HG02870 (cell line): ENCODE results near the gene CETN2.
"Not testable (repeated sequence)": the region's sequence is repeated elsewhere in the genome, so short reads cannot be mapped to it uniquely, and the experiment has no call there.

ENCODE experiments used
- ATAC-seq: cut with Tn5 transposase; IDR thresholded peaks from one replicate; pipeline ENCODE4 v1.9.1; 2021; ENCODE audit warnings: mild to moderate bottlenecking, moderate library complexity; ENCODE audit not compliant: unreplicated experiment

Gene CETN2

DNA sequence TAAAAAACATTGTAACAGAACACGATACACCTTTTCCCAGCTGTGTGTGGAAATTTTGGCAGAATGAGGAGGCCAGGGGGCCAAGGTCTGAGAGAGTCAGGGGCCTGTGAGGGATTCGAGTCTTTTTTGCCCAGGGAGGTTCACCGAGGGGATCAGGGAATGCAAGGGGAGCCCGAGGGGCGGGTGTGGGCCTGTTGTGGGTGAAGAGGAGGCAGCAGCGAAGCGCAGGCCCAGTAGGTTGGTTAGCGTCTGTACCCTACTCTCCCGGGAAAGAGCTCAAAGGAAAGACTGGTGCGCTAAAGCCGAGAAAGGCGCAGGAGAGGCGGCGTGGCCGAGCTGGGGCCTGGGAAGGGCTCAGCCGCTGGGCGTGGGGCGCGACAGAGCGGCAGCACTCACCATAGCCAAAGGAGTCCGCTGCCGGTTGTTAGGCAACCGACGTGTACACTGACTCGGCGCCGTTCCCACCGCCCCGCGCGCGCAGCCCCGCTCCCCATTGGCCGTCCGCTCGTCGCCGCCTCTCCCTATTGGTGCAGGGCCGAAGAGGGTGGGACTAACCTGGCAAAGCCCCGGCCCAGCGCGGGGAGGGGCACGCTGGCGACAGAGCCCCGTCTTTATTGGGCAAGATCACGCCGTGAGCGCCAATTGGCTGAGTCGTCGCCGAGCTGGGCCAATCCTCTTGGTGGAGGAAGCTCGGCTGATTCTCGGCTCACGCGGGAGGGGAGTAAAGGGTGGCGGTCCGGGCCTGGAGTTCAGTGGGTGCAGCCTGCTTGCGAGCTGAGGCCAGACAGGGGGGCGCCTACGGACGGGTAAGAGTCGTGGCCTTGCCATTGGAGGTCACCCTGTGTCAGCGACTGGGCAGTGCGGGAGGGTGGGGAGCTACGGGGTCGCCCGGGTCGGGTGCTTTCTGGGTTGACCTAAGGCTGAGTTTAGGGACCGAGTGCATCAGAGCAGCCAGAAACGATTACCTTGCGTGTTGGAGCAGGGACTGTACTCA is at the start of gene CETN2, which contains the start of gene NSDHL:
TSS of gene CETN2 (minus strand) at position 446 of the 994 bp plus-strand sequence. CDS start at position 399, 47 bp downstream.
TSS of gene NSDHL (plus strand) at position 752 of the 994 bp plus-strand sequence. CDS start 15,262 bp downstream, outside the sequence.
- ATAC-seq: peak; percentile 98

DNA sequence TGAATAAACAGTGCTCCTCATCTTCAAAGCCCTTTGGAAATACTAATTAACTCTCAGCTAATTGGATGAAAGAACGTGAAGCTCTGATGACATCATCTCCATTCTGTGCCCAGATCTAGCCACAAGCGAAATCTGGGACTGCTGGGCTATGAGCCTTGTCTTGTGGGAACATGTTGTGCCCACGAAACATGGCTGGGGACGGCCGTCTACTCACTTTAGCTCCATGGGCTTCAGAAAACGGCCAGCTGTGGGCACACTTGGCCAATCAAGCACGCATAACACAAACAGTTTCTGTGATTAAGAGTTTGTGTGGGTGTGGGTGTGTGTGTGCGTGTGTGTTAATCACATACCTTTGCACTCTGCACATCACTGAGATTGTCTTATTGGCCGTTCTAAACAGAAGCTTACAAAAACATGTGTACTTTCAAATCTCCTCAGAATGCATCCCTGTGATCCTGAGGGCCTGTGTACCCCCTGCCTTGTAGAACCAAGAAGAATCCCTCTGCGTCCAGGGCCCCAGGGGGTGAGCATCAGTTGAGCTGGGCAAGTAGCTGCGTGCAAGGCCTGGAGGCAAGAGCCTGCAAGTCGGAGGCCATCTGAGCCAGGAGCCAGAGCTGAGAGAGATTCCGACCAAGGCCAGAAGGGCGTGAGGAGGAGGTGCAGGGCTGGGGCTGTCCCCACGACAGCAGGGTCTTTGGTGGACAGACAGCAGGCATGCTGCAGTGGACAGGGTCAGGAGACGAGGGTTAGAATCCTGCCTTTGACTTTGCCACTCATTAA is 48.6 kb upstream of the CETN2 start:
- no peak for ATAC-seq

DNA sequence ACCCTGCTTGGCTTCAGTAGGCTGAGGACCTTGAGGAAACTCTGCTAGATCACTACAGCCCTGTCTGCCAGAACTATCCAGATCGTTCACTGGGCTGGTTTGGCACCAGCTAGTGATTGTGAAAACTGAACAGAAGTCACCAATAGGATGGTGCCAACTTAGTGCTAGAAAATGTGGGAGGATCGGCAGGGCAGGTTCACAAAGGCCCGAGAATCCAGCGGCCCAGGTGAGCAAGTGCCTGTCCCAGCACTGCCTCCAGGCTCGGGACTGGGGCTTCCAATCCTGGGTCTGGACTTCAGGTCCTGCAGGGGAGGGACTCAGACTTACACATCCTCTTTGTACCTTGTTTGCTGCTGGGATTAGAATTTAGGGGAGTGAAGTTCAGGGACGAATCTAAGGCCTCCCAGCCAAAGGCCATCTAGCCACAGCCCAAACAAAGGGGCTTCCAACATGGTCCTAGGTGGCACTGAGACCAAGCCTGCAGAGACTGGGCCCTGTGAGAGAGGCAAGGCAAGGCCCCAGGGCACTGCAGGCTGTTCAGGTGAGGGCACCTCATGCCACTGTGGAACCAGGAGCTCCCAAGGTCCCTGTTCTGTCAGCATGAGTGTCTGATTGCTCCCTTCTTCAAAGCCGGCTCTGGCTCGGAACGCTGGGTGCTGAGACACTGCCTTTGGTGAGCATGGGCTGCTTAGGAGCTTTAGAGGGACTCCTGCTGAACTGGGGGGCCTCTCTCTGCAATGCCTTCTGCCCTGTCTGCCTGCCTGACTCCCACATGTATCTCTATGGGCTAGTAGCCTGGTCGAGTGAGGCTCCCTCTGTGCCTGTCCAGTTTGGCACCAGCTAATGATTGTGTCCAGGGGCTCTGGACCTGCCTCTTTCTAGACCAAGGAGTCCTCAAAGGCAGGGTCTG is 46.6 kb upstream of the CETN2 start:
- no peak for ATAC-seq

DNA sequence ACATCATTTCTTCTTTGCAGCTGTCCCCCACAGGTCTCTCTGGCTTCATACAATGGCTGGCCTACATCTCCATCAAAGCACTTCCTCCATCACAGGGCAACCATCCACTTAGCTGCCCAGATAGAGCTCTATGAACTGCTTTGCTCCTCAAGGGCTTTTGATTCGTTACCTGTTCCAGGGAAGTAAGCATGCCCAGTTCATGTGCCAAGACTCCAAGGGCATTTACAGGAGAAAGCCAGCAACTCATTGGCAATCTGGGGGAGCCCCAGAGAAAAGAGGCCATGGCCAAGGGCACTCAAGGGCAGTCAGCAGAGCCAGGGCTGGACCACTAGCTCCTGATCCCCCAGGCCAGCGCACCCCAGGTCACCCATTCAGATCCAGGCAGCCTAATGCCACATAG is 42.8 kb upstream of the CETN2 start:
- ATAC-seq: no peak

DNA sequence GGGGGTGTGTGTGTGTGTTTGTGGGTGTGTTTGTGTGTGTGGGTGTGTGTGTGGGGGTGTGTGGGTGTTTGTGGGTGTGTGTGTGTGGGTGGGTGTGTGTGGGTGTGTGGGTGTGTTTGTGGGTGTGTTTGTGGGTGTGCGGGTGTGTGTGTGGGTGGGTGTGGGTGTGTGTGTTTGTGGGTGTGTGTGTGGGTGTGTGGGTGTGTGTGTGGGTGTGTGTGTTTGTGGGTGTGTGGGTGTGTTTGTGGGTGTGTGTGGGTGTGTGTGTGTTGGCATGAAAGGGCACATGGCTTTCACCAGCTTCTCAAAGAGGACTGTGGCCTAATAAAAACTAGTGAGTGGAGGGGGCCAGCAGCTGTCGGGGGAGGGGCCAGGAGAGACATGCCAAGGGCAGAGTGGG is 42.0 kb upstream of the CETN2 start:
- ATAC-seq: no peak

DNA sequence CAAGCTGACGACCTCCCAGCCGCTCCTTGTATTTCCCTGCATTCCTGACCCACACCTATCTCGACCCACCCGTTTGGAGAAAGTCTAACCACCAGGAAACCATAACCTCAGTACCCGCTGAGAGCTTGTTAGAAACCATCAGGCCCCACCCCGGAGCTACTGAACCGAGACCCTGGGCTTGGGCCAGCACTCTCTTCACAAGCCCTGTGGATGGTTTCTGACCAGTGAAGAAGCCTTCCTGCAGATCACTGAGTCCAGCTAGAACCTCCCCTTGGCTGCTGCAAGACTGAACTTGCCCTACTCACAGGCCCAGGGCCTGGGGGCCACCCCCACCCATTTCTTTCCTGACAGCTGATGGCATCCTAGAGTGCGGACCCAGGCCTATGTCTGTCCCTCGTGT is 40.7 kb upstream of the CETN2 start:
- ATAC-seq: no peak

DNA sequence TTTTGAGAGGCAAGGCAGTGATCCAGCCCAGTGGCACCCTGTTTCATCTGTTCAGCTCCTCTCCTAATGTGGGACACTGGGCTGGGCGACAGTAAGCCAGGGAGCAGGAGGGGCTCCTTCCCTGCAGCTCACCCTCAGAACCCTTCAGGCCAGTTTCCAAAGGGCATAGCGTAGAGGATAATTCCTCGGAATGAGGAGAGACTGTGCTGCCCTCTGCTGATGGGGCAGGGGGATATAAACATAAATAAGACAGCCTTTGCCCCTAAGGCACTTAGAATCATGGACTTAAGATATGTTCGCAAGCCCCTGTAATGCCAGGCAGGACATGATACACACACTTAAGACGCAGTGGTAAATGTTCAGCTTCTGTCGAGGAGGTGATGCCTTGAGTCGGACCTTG is 39.4 kb upstream of the CETN2 start:
- ATAC-seq: no peak

DNA sequence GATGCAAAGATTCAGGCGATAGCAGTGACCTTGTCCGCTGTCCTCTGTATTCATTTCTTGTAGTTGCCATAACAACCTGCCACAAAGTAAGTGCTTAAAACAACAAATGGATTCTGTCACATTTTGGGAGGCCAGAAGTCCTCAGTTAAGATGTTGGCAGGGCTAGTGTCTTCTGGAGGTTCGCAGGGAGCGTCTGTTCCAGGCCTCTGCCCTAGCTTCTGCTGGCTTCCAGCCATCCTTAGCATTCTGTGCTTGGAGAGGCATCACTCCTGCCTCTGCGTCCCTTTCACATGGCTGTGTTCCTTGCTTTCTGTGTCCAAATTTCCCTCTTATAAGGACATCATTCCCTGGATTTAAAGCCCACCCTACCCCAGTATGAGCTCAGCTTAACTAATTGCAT is 35.8 kb upstream of the CETN2 start:
- ATAC-seq: no peak

DNA sequence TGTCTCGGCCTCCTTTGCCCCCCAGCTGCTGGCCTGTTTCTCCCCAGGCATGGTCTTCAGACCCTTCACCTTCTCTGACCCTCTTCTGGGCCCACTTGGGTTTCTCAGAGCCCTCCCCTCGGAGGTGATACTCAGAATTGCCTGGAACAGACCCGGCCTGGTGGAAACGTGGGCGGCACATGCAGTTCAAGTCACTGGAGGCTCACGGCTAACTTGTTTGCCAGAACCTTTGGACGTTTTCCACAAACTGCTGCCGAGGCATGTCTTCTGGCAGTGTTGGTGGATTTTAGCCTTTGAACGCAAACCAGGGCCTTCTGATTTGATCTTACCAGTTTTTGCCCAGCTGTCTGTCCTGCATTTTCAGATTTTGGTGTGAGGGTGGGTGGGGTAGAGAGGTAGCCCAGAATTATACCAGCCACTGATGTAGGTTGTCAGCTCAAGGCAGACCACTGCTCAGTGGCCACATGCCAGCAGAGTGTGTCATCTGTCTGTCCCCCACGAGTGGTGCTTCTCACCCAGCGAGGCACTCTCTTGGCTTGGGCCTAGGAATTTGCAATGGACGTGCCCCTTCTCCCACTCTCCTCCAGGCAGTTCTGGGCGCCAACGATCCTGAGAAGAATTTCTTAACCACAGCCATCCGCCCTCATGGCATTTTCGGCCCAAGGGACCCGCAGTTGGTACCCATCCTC is 34.8 kb upstream of the CETN2 start:
- no peak for ATAC-seq

DNA sequence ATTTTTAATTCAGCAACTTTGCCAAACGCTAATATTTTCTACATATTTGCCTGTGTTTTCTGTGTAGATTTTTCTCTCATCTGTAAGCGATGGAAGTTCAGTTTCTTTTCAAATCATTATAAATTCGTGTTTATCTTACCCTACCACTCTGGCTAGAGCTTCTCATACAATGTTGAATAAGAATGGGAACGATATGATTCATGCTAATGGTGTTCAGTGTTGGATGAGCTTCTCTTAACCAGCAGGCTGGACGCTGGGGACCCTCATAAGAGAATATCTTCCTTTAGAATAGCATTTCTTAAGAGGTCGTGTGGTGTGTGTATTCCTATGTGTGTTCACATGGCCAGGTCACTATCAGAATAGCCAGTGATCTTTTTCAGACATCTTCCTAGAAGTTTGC is 31.3 kb upstream of the CETN2 start:
- no peak for ATAC-seq

DNA sequence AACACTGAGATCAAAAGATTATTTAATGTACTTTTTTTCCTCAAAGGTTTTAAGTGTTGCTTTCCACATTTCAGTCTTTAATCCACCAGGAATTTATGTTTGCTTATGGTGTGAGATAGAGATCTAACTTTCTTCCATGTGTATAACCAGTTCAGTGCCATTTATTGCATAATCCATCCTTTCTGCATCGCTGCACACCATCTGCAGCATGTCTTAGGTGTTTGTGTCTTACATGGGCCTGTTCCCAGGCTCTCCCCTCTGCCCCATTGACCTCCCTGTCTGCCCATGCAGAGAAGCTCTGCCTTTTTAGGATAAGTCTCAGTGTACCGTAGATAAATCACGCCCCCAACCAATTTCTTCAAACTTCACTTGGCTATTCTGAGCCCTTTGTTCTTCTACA is 30.6 kb upstream of the CETN2 start:
- no peak for ATAC-seq

DNA sequence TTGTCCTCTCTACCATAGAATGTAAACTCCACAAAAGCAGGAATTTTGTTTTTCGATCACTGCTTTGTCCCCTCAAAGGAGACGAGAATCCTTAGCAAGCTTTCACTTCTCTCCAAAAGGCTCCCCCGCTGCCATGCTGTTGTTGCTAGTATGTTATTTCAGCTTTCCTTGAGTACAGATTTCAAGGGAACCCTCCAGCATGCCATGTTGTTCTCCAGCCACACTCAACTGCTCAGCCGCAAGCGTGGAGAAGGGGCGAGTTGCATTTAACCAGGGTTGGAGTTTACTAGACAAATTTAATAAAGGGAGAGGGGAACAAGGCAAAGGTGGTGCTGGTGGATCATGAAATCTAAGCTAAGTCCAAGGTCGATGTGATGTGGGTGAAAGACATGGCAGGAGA is 23.4 kb upstream of the CETN2 start:
- no peak for ATAC-seq

DNA sequence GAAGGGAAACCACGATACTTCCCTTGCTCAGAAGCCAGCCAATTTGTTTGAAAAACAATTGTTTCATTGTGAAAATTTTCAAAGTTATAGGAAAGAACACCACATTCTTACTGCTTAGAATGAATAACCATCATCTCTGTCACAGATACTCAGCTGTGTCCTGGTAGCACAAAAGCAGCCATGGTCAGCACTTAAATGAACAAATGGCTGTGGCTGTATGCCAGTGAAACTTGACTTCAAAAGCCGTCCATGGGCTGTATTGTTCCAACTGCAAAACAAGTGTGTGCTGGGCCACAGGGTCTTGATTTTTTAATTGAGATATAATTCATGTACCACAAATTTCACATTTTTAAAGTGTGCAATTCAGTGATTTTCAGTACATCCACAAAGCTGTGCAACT is 19.9 kb upstream of the CETN2 start:
- ATAC-seq: no peak

DNA sequence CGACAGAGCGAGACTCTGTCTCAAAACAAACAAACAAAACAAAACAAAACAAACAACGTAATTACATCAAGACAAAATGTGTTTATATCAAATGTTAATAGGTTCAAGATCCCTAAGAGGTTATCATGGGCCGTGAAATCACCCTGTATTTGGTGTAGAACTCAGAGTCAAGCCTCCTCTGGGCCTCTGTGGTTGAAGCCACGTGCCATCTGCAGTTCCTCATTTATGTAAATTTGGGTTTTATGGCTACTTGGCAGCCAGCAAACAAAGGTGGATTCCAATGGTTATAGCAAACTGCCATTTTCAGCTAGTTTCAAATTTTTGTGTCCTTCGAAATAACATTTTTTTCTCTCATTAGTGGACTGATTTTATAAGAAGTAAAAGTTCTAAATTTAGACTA is 16.7 kb upstream of the CETN2 start:
- ATAC-seq: no peak

DNA sequence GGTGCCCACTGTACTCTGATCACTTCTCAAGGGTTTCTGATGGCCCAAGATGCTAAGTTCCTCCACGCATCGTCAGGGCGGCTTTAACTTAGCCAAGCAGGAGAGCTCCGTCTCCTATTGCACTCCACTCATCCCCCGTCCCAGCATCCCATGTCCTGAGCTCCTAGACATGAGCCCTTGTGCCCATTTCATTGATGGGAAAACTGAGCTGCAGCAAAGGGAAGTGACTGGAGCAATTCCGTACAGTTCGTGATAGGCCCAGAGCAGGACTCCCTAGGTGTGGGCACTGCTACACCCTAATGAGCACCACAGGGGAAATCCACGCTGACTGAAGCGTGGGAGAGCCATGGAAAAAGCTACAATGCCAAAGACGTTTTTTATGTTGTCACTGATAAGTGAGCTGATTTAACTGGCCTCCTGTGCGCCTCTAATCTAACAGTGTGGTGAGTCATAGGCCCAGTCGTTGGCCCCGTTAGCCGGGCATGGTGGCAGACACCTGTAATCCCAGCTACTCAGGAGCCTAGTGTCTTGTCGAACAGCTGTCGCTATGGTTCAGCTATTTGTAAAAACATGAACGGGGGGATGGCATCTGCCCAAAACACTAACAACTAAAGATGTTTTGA is 15.2 kb upstream of the CETN2 start:
- no peak for ATAC-seq

DNA sequence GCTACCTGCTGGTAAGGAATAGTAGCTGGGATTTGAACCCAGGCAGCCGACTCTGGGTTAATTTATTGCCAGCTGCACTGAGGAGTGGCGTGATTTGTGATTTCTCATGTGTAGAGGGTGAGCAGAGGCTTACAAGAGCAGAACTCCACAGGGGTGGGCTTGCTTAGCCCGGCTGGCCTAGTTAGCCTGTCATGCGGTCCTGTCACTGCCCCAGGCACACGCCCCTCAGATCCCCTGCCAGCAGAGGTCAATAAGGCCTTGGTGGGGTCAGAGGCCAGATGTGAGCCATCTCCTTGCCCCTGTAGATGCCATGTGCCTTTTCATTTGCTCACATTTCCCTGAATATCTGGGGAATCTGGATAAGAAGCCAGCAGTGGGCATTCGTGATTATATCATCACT is 13.7 kb upstream of the CETN2 start:
- ATAC-seq: no peak

DNA sequence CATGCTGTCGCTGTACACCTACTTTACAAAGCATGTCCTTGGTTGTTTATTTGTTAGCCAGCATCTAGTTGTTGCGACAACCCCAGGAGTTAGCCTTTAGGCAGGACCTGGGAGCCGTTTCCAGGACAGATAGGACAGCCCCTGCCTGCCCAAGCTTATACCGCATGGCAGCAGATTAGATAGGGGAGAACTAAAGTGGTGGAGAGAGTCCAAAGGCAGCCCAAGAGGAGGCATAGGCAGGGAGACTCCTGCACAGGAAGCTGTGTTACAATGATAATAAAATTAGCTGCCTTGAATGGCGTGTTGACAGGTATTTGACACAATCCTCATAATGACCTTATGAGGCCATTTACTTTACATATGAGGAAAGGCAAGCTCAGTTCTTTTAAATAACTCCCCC is 13.3 kb upstream of the CETN2 start:
- no peak for ATAC-seq

DNA sequence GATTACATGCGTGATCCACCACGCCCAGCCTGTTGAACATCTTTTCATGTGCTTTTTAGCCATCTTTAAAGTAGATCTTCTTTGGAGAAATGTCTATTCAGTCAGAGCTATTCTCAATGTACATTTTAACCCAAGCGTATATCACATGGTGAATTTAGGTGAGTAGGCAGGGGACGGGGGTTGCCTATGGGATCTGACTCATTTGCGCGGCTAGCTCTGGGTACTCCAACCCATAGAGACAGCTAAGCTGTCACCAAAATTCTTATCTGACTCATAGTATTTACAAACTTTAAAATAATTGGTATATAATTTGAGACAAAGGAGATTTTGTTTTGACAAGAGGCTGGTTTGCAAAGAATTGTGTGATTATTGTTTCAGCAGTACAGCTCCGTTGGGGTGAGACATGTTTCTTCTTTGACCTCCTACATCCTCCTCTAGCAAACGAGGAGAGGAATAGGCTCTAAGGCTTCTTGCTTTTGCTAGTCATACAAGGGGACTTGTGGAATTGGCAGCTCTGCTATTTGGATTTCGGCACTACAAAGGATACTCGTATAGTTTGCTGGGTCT is 12.3 kb upstream of the CETN2 start:
- no peak for ATAC-seq

DNA sequence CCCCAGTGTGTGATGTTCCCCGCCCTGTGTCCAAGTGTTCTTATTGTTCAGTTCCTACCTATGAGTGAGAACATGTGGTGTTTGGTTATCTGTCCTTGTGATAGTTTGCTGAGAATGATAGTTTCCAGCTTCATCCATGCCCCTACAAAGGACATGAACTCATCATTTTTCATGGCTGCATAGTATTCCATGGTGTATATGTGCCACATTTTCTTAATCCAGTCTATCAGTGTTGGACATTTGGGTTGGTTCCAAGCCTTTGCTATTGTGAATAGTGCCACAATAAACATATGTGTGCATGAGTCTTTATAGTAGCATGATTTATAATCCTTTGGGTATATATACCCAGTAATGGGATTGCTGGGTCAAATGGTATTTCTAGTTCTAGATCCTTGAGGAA is 4.9 kb upstream of the CETN2 start:
- not testable (repeated sequence) for ATAC-seq
